SU-DHL-6 (cell line): ENCODE measurements around the gene MYBBP1A.

ENCODE experiments used
- CTCF ChIP-seq: fragments of 200-600 bp; sonication (generic); IDR thresholded peaks from one replicate; pipeline ENCODE4 v1.5.1; 2017; ENCODE audit warnings: antibody characterized with exemption, mild to moderate bottlenecking, low read length, moderate library complexity; ENCODE audit not compliant: insufficient read depth, poor library complexity, severe bottlenecking
- EZH2phosphoT487 ChIP-seq: fragments of 200-600 bp; sonication (generic), shearing (Covaris generic); conservative IDR thresholded peaks from 2 replicates; pipeline ENCODE4 v1.6.1; 2018; ENCODE audit warnings: mild to moderate bottlenecking, antibody characterized with exemption, low read length, moderate library complexity, mixed read lengths

- no peak for TF ChIP-seq CTCF
- TF ChIP-seq EZH2phosphoT487: no peak
These were observed 29.9 kb upstream of the MYBBP1A start for GRCh38 chr17:4584917-4585637.
